Measurements from ENCODE around the gene BCL2L15. TPM values are rescaled to one million over a fixed set of nuclear protein-coding genes. Genes with fewer than 3 reads are reported as not detected.
A peak's percentile ranks its signal among the peaks of the same experiment; 100 is the strongest.

The BCL2L15 gene
- total and polyA plus RNA-seq, 2 of the 8 experiments (the other 6 are each of a cell fraction or from before 2014, with no cell fraction given): 0.32 to 0.36 TPM

GRCh38 chr1:113904293-113904673 is 16.9 kb upstream of the BCL2L15 start (continued):
- TF ChIP-seq SIN3A (conservative IDR thresholded peaks at IDR 0.05 in 1 of 2, IDR thresholded peaks at IDR 0.05 in 1 of 2; ENCODE audit: low read depth in 1 of 2, low read length in 2 of 2) (0 out of 4 replicates have a peak, but pooled peaks of 1 of the 2 experiments have one; percentile 65), HDAC6 (IDR thresholded peaks at IDR 0.05; ENCODE audit: low read depth, low read length) (no peak), CEBPB (IDR thresholded peaks at IDR 0.05; ENCODE audit: low read depth, low read length) (no peak), CHD7 (IDR thresholded peaks at IDR 0.05; ENCODE audit: insufficient replicate concordance, low read length) (no peak), PHF8 (conservative IDR thresholded peaks at IDR 0.05; ENCODE audit: low read depth, low read length) (no peak), BACH1 (IDR thresholded peaks at IDR 0.05; ENCODE audit: low read length) (no peak)
- TF ChIP-seq, protein P1, sequence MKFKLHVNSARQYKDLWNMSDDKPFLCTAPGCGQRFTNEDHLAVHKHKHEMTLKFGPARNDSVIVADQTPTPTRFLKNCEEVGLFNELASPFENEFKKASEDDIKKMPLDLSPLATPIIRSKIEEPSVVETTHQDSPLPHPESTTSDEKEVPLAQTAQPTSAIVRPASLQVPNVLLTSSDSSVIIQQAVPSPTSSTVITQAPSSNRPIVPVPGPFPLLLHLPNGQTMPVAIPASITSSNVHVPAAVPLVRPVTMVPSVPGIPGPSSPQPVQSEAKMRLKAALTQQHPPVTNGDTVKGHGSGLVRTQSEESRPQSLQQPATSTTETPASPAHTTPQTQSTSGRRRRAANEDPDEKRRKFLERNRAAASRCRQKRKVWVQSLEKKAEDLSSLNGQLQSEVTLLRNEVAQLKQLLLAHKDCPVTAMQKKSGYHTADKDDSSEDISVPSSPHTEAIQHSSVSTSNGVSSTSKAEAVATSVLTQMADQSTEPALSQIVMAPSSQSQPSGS (IDR thresholded peaks at IDR 0.05; ENCODE audit: low read length): no peak
